GM19043 (cell line): ENCODE results near the gene TM4SF1.
"Not testable (repeated sequence)": the region's sequence is repeated elsewhere in the genome, so short reads cannot be mapped to it uniquely, and the experiment has no call there.

Experiments used
- ATAC-seq: cut with Tn5 transposase; IDR thresholded peaks from one replicate; pipeline ENCODE4 v1.9.1; 2021; ENCODE audit warnings: low read depth; ENCODE audit not compliant: unreplicated experiment

TM4SF1 gene

DNA sequence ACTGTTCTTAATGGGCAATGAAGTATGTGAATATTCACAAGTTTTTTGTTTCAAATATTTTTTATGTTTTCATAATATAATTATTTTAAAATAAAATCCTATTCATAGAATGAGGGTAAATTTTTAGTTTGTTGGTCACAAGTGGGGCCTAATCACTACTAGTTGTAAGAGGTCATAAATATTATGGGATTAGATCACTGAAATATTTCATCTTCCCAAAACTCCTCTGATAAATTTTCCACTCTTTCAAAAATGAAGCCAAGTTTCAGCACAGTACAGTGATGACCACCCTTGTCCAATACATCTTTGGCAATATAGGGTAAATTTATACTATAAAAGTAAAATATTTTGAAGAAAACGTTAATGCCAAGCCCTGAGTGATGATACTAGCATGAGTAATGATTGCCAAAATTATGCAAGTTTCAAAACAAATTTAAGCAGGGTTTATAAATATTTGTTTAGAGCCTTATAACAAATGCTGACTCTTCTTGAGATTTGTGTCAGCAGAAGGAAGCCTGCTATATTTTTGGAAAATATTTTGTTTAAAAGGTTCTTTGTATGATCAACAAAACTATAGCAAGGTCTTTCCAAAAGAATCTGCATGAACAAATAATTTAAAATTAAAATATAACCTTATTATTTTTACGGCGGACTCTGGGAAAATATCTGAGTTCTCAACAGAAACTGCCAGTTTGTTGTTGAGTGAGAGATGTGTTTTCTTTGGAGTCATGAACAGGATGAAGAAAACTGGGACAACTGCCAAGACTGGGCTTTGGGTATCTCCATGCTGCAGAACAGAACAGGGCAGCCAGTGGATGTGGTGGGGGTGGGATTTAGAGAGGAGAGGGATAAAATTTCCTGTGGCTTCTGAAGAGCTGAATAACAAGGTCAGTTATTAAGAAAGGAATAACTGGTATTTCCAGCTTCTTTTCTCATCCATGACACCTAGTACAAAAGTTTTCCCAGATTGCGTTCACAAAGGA, 17.9 kb upstream of the TM4SF1 start:
- no peak for ATAC-seq

DNA sequence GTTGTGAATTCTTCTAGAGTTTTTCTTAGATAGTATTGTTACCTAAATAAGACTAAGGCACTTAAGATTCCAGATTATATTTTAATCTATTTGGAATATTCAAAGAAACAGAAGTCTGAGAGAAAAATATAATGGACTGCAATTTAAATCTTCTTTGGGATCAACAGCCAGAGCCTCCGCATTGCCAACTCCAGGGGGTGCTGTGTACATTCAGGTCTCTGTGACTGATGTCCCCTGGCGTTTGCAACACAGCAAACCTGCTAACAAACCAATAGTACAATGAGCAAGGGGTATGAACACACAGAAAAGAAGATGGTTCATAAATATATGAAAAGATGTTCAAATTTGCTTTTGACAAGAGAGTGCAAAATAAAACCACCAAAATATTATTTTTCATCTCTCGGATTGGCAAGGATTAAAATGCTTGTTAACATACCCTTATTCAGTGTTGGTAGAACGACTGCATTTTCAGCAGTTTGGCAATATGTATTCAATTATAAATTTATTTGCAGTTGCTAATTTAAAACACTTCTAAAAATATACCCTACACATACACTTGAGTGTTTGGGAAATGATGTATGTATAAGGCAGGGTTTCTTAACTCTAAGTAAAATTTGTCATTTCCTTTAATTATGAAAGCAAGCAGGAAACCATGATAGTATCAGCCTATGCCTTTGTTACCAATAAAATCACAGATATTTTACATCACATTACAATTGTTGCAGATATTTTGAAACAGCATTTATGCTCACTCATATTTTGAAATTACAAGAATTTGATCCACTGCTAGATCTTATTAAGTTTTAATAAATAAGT, 16.1 kb upstream of the TM4SF1 start:
- ATAC-seq: peak; percentile 86

GRCh38 chr3:149391960-149392359, 14.5 kb upstream of the TM4SF1 start:
- no peak for ATAC-seq

GRCh38 chr3:149390772-149391212, 13.3 kb upstream of the TM4SF1 start:
- ATAC-seq: no peak

GRCh38 chr3:149390294-149390693, 12.8 kb upstream of the TM4SF1 start:
- no peak for ATAC-seq

GRCh38 chr3:149388531-149389417, 11.3 kb upstream of the TM4SF1 start:
- no peak for ATAC-seq

DNA sequence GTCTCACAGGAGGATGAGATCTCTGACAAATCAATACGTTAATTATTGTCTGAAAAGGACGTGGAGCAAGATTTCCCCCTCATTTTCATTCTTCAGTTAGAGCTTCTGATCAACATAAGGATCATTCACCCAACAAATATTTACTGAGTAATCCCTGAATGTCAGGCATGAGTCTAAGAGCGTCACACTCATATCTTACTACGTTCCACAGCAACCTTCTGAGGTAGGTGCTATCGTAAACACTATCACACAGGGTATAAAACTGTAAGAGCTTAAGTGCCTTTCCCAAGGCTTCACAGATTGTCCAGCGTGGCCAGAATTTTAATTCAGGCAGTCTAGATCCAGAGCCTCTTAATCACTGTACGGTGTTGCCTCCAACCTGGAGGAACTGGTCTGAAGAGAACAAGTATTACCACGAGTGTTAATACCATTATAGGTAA, 10.6 kb upstream of the TM4SF1 start:
- no peak for ATAC-seq

DNA sequence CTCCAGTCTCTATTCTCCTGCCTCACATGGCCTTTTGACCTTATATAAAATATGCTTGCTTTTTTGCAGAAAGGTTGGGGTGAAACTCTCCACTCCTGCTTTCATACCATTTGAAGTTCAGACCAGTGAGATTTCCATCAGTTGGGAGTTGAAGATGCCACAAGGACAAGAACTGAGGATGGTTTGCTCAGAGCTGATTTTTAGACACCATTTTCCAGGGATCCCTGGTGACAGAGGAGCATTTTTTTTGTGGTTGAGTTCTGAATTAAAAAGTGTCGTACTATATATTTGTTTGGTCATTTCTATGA, 8.8 kb upstream of the TM4SF1 start:
- no peak for ATAC-seq

DNA sequence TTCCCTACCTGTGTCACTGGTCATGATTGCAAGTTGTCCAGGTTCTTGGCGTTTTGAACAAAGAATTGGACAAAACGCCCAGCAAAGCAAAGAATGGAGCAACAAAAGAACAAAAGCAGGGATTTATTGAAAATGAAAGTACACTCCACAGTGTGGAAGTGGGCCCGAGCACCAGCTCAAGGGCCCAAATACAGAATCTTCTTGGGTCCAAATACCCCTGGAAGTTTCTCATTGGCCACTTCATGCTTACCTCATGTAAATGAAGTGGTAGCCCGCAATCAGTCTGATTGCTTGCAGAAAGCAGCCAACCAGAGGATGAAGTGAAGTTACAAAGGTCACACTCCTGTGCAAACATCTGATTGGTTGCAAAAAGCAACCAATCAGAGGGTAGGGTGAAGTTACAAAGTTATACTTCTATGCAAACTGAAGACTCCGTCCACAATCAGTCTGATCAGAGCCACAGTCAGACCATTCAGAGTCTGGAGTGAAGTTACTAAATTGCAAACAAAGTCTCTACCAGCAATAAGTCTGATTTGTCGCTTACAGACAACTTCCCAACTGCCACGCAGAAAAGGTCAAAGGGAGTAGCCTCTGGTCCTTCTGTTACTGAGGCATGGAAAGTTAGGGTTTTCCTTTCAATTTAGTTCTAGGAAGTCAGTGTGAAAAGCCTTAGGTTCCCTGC, 8.3 kb upstream of the TM4SF1 start:
- no peak for ATAC-seq

GRCh38 chr3:149384911-149385321, 7.5 kb upstream of the TM4SF1 start:
- ATAC-seq: no peak

GRCh38 chr3:149384167-149384566, 6.7 kb upstream of the TM4SF1 start:
- ATAC-seq: no peak

- no peak for ATAC-seq
Measured at GRCh38 chr3:149383703-149384102, 6.3 kb upstream of the TM4SF1 start.

DNA sequence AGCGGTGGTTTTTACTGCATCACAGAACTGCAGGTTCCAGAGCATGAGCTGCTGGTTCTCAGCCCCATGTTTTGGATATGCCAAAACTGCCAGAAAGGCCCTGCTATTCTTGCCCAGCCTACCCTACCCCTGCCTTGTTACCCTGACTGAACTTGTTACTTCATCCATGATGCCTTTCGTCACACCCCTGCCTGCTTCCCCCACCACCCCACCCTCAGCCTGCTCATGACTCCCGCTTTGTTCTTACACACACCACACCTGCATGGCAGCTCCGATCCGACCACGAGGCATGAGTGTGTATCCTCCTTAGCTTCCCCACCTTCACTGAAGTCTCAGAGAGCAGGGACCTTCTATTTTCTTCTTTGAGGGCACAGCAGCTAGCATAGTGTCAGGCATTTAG, 5.1 kb upstream of the TM4SF1 start:
- ATAC-seq: no peak

DNA sequence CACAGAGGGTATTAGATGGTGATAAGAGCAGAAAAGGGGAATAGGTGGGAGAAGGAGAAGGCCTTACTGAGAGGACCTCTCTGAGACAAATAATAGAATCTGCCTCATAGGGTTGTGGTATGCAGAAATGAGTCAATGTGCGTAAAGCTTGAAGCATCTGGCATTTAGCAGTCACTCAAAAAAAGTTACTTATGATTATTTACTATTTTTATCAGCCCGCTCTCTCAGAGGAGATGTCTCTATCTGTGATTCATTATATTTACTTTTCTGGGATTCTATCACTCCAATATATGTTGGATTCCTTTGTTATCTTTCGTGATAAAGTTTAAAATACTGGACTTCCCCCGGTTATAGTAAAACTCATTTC, 4.6 kb upstream of the TM4SF1 start:
- no peak for ATAC-seq

DNA sequence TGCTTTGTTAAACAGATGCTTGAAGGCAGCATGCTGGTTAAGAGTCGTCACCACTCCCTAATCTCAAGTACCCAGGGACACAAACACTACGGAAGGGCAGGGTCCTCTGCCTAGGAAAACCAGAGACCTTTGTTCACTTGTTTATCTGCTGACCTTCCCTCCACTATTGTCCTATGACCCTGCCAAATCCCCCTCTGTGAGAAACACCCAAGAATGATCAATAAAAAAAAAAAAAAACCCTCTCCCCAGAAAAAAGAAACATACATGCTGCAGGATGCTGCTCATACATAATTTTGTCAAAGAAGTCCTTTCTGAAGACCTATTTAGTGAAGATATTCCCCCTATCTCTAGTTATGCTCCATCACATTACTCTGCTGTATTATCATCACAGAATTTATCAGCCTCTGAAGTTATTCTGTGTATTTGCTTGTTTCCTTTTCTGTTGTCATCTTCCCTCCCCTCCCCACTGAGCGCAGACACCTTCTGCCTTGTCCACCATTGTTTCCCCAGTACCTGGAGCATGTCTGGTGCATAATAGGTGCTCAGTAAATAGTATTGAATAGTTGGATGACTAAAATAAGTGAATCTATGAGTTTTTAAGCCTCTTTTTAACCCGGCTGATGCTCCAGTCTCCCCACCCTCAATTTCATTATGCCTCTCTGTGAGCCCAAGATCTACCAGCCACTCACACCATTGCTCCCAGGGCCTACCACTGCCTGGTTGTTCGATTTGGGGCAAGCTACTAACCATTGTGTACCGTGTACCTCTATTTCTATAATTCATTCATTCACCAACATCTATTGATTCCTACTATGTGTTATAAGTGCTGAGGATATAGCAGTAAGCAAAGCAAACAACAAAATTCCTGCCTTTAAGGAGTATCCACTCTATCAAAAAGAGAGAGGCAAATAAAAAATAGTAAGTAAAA, 4.0 kb upstream of the TM4SF1 start:
- no peak for ATAC-seq

DNA sequence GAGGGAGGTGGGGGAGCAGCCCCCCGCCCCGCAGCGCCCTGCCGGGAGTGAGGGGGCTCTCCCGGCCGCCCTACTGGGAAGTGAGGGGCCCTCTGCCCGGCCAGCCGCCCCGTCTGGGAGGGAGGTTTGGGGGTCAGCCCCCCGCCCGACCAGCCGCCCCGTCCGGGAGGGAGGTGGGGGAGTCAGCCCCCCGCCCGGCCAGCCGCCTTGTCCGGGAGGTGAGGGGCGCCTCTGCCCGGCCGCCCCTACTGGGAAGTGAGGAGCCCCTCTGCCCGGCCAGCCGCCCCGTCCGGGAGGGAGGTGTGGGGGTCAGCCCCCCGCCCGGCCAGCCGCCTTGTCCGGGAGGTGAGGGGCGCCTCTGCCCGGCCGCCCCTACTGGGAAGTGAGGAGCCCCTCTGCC, 2.8 kb upstream of the TM4SF1 start:
- not testable (repeated sequence) for ATAC-seq

- no peak for ATAC-seq
Measured at GRCh38 chr3:149378478-149379309, 1.2 kb upstream of the TM4SF1 start.

GRCh38 chr3:149376718-149377407, 586 bp downstream of the TM4SF1 start:
- no peak for ATAC-seq
